Neutrophil (primary cell): Measurements from ENCODE around the gene EIF4E1B.

Experiments
- H3K27ac ChIP-seq: fragments of 200-600 bp; sonication (generic); 2 replicates; pipeline ENCODE4 v1.5.1; 2016; ENCODE audit warnings: mild to moderate bottlenecking, moderate library complexity
- H3K27me3 ChIP-seq: fragments of 200-600 bp; sonication (generic); 2 replicates; pipeline ENCODE4 v1.6.0; 2016; ENCODE audit warnings: mild to moderate bottlenecking
- H3K36me3 ChIP-seq: fragments of 200-600 bp; sonication (generic); 2 replicates; pipeline ENCODE4 v1.5.1; 2017
- H3K4me1 ChIP-seq, 2 experiments: fragments of 200-600 bp in 1 of 2; sonication (generic) in 1 of 2; 1 replicate in 1 of 2; 2 replicates in 1 of 2; pipeline versions ENCODE4 v1.5.1 to v1.6.1; 2013 to 2016; ENCODE audit warnings: low read depth in 1 of 2, low read length in 1 of 2, mild to moderate bottlenecking in 1 of 2, moderate library complexity in 1 of 2; ENCODE audit not compliant: control insufficient read depth in 1 of 2, insufficient read depth in 1 of 2
- H3K4me3 ChIP-seq, 2 experiments: fragments of 200-600 bp in 1 of 2; sonication (generic) in 1 of 2; 1 replicate in 1 of 2; 2 replicates in 1 of 2; pipeline ENCODE4 v1.5.1; 2013 to 2016; ENCODE audit warnings: low read depth in 1 of 2, low read length in 1 of 2, mild to moderate bottlenecking in 1 of 2, moderate library complexity in 1 of 2
- H3K9me3 ChIP-seq: fragments of 200-600 bp; sonication (generic); 2 replicates; pipeline ENCODE4 v1.5.1; 2016
- CTCF ChIP-seq: fragments of 200-600 bp; sonication (generic); IDR thresholded peaks from 2 replicates; pipeline ENCODE4 v1.5.1; 2016; ENCODE audit warnings: antibody characterized with exemption

EIF4E1B gene

GRCh38 chr5:176629317-176629852 lies 1.1 kb upstream of the EIF4E1B start:
- TF ChIP-seq CTCF: no peak
- H3K36me3 ChIP-seq: no peaks in the 10 kb centered on the region
- peaks cover 100% of the 10 kb centered on the region for H3K27me3 ChIP-seq
- no peak overlapping the region for H3K4me3 ChIP-seq
- no peak overlapping the region for H3K27ac ChIP-seq
- no peaks in the 10 kb centered on the region for H3K4me1 ChIP-seq
- no peaks in the 10 kb centered on the region for H3K9me3 ChIP-seq

- TF ChIP-seq CTCF: no peak
Measured at GRCh38 chr5:176630681-176631222, 277 bp downstream of the EIF4E1B start.

DNA sequence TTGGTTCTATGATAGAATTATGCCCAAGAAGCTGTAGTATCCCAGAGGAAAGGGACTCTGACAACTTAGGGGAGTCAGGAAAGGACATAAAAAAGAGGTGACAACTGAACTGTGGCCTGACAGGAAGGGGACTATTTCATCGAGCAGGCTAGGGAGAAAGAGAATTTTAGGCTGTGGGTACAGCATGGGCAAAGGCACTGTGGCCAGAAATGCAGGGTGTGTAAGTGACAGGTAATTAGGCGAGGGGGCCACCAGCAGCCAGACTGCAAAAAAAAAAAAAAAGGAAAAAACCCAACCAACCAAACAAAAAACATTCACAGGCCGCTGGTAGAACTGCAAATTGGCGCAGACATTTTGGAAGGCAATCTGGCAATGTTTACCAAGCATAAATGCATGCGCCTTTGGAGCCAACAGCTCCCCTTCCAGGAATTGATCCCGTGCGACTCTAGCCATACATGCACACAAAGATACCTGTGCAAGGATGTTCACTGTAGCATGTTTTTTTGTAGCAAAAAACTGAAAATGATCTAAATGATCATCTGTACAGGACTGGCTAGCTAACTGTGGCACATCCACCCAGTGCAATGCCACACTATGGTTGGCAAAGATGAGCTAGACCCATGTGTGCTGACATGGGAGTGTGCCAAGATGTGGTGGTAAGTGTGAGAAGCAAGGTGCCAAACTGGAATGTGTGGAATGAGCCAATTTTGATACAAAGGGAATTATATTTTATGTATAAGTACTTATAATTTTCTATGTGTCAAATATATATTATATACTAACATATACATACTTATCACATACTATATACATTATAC lies 1.1 kb downstream of the EIF4E1B start:
- peaks cover 100% of the 10 kb centered on the region for H3K27me3 ChIP-seq
- H3K9me3 ChIP-seq: no peaks in the 10 kb centered on the region
- H3K4me3 ChIP-seq: no peak overlapping the region
- no peaks in the 10 kb centered on the region for H3K36me3 ChIP-seq
- no peaks in the 10 kb centered on the region for H3K4me1 ChIP-seq
- H3K27ac ChIP-seq: no peak overlapping the region
- no peak for TF ChIP-seq CTCF

More at GRCh38 chr5:176630681-176631222, 277 bp downstream of the EIF4E1B start:
- no peaks in the 10 kb centered on the region for H3K36me3 ChIP-seq
- H3K4me1 ChIP-seq: no peaks in the 10 kb centered on the region
- H3K27ac ChIP-seq: no peak overlapping the region
- no peak overlapping the region for H3K4me3 ChIP-seq
- H3K27me3 ChIP-seq: peaks cover 100% of the 10 kb centered on the region
- no peaks in the 10 kb centered on the region for H3K9me3 ChIP-seq

- H3K36me3 ChIP-seq: no peaks in the 10 kb centered on the region
- H3K27ac ChIP-seq: no peak overlapping the region
- peaks cover 100% of the 10 kb centered on the region for H3K27me3 ChIP-seq
- no peaks in the 10 kb centered on the region for H3K4me1 ChIP-seq
- no peaks in the 10 kb centered on the region for H3K9me3 ChIP-seq
- H3K4me3 ChIP-seq: no peak overlapping the region
- TF ChIP-seq CTCF: no peak
Measured at GRCh38 chr5:176632745-176633144, 2.3 kb downstream of the EIF4E1B start.

DNA sequence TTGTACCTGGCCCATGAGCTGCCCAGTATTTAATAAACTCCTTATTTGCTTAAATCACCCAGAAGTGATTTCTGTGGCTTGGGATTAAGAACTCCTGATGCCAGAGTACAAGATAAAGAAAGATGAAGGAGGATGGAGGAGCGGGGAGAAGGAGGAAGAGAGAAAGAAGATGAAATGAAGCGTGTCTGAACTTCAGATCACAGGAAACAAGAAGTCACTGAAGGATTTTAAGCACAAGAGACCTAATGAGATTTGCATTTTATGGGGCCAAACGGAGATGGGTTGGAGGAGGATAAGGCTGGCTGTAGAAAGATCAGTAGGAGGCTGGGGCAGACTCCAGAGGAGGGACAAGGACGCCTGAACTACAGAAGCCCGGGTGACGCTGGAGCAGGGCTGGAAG lies 3.1 kb downstream of the EIF4E1B start:
- H3K36me3 ChIP-seq: no peaks in the 10 kb centered on the region
- H3K4me1 ChIP-seq: no peaks in the 10 kb centered on the region
- H3K9me3 ChIP-seq: no peaks in the 10 kb centered on the region
- peaks cover 100% of the 10 kb centered on the region for H3K27me3 ChIP-seq
- H3K4me3 ChIP-seq: no peak overlapping the region
- no peak overlapping the region for H3K27ac ChIP-seq
- no peak for TF ChIP-seq CTCF
